ENCODE measurements around the gene HDAC11. TPM values are rescaled to one million over a fixed set of nuclear protein-coding genes. Genes with fewer than 3 reads are reported as not detected.

HDAC11 gene
- total and polyA plus RNA-seq, 2 of the 13 experiments (the other 11 are each of a cell fraction or from before 2014, with no cell fraction given): 13.7 to 33.1 TPM

- H3K4me1 ChIP-seq (ENCODE audit: insufficient read depth, low read length): peaks cover 10% of the 10 kb centered on the region
- ChIA-PET POLR2A (no interaction called here), CTCF (ENCODE audit: low intra/inter-chr PET ratio, low total read pairs) (no interaction called here)
- H3K27ac ChIP-seq (ENCODE audit: extremely low read length, insufficient read depth, low read length): no peak overlapping the region
- in situ Hi-C loops (cut with HindIII; ENCODE audit: extremely low pct_ligation_motif_present, low pct_unique_long_range_greater_than_20kb): no loop called here
- H2AFZ ChIP-seq (ENCODE audit: low read length): no peak overlapping the region
- H3K4me2 ChIP-seq (ENCODE audit: low read depth, low read length): no peak overlapping the region
- H3K9me3 ChIP-seq (ENCODE audit: low read length): no peaks in the 10 kb centered on the region
- WGBS (ENCODE audit: low lambda C conversion rate): 16% methylated on average over 5 of the region's 10 CpGs
- peaks cover 16 to 82% of the 10 kb centered on the region in 2 experiments for H3K27me3 ChIP-seq (ENCODE audit: control insufficient read depth in 1 of 2, insufficient read depth in 2 of 2, low read length in 2 of 2)
- no TSS peak for BruUV-seq (replicated peaks)
- no peaks in the 10 kb centered on the region for H3K36me3 ChIP-seq (replicated peaks in 1 of 2; ENCODE audit: control insufficient read depth in 1 of 2, insufficient read depth in 2 of 2, low read length in 2 of 2)
- H3K79me2 ChIP-seq (ENCODE audit: insufficient read depth, low read length): no peaks in the 10 kb centered on the region
- FAIRE-seq (no peak), ATAC-seq (no peak), DNase-seq (ENCODE audit: low spot score) (no peak)
- intact Hi-C loops (cut with micrococcal nuclease; ENCODE audit: unreplicated experiment): no loop called here
- no peak overlapping the region for H3K9ac ChIP-seq (ENCODE audit: insufficient read depth, low read depth, low read length)
- no peaks in the 10 kb centered on the region for H4K20me1 ChIP-seq (ENCODE audit: insufficient read depth, low read length)
- no peak overlapping the region for H3K4me3 ChIP-seq (replicated peaks in 1 of 3; ENCODE audit: insufficient read depth in 1 of 3, low read depth in 2 of 3, low read length in 3 of 3)
- TF ChIP-seq EZH2 (conservative IDR thresholded peaks at IDR 0.05; ENCODE audit: low read depth, low read length) (peak; percentile 61; the same call in 1 of the 2 replicates), POLR2G (IDR thresholded peaks at IDR 0.05; ENCODE audit: low read depth, low read length) (no peak)
Measured at GRCh38 chr3:13513913-13514517, 33.9 kb downstream of the HDAC11 start.

GRCh38 chr3:13514639-13515435 is 34.7 kb downstream of the HDAC11 start:
- H3K4me2 ChIP-seq (ENCODE audit: low read depth, low read length): no peak overlapping the region
- H2AFZ ChIP-seq (ENCODE audit: low read length): no peak overlapping the region
- DNase-seq (ENCODE audit: low spot score) (no peak), FAIRE-seq (no peak), ATAC-seq (no peak)
- intact Hi-C loops (cut with micrococcal nuclease; ENCODE audit: unreplicated experiment): no loop called here
- ChIA-PET POLR2A (no interaction called here), CTCF (ENCODE audit: low intra/inter-chr PET ratio, low total read pairs) (no interaction called here)
- no peaks in the 10 kb centered on the region for H3K9me3 ChIP-seq (ENCODE audit: low read length)
- BruUV-seq (replicated peaks): no TSS peak
- no peaks in the 10 kb centered on the region for H3K79me2 ChIP-seq (ENCODE audit: insufficient read depth, low read length)
- no peak overlapping the region for H3K27ac ChIP-seq (ENCODE audit: extremely low read length, insufficient read depth, low read length)
- H3K4me3 ChIP-seq (replicated peaks in 1 of 3; ENCODE audit: insufficient read depth in 1 of 3, low read depth in 2 of 3, low read length in 3 of 3): no peak overlapping the region
- peaks cover 2% of the 10 kb centered on the region for H3K4me1 ChIP-seq (ENCODE audit: insufficient read depth, low read length)
- in situ Hi-C loops (cut with HindIII; ENCODE audit: extremely low pct_ligation_motif_present, low pct_unique_long_range_greater_than_20kb): no loop called here
- H4K20me1 ChIP-seq (ENCODE audit: insufficient read depth, low read length): no peaks in the 10 kb centered on the region
- no peak overlapping the region for H3K9ac ChIP-seq (ENCODE audit: insufficient read depth, low read depth, low read length)
- 16% methylated on average over 6 of the region's 6 CpGs for WGBS (ENCODE audit: low lambda C conversion rate)
- H3K27me3 ChIP-seq (ENCODE audit: control insufficient read depth in 1 of 2, insufficient read depth in 2 of 2, low read length in 2 of 2): peaks cover 16 to 90% of the 10 kb centered on the region in 2 experiments
- H3K36me3 ChIP-seq (replicated peaks in 1 of 2; ENCODE audit: control insufficient read depth in 1 of 2, insufficient read depth in 2 of 2, low read length in 2 of 2): no peaks in the 10 kb centered on the region
- no peak for TF ChIP-seq CBFB (CRISPR knock-in tag; IDR thresholded peaks at IDR 0.05)
- TF ChIP-seq HES4 (CRISPR knock-in tag; IDR thresholded peaks at IDR 0.05; ENCODE audit: borderline replicate concordance): no peak
- no peak for TF ChIP-seq ZNF235 (CRISPR knock-in tag; IDR thresholded peaks at IDR 0.05; ENCODE audit: borderline replicate concordance)
- no peak for TF ChIP-seq PAWR (CRISPR knock-in tag; IDR thresholded peaks at IDR 0.05; ENCODE audit: borderline replicate concordance)
- no peak for TF ChIP-seq GTF2F1 (IDR thresholded peaks at IDR 0.05; ENCODE audit: low read length)
- no peak for TF ChIP-seq HOXD1 (CRISPR knock-in tag; IDR thresholded peaks at IDR 0.05)
- no peak for TF ChIP-seq RFX1 (IDR thresholded peaks at IDR 0.05)
- TF ChIP-seq NFIC (IDR thresholded peaks at IDR 0.05; ENCODE audit: low read length): no peak
- TF ChIP-seq ZBTB1 (CRISPR knock-in tag; IDR thresholded peaks at IDR 0.05; ENCODE audit: borderline replicate concordance): no peak
- TF ChIP-seq AGO2 (optimal IDR thresholded peaks at IDR 0.05; ENCODE audit: low read depth, low read length): no peak
- no peak for TF ChIP-seq IKZF5 (CRISPR knock-in tag; IDR thresholded peaks at IDR 0.05)
- TF ChIP-seq HMGXB4 (CRISPR knock-in tag; IDR thresholded peaks at IDR 0.05; ENCODE audit: borderline replicate concordance in 1 of 2, low read depth in 1 of 2): no peak
- no peak for TF ChIP-seq RBM39 (IDR thresholded peaks at IDR 0.05; ENCODE audit: low read depth, low read length, poor library complexity, severe bottlenecking)
- TF ChIP-seq STAG1 (CRISPR knock-in tag; IDR thresholded peaks at IDR 0.05): no peak

All from HepG2 (cell line).